NCI-H69 (cell line): ENCODE results near the gene SLC44A5.

Source experiments
- DNase-seq: peaks from one replicate; lab custom pipeline; 2025; lab: John Stamatoyannopoulos, UW

SLC44A5 gene

GRCh38 chr1:75588779-75589475 lies 22.0 kb downstream of the SLC44A5 start:
- DNase-seq, result peak; percentile 3

DNA sequence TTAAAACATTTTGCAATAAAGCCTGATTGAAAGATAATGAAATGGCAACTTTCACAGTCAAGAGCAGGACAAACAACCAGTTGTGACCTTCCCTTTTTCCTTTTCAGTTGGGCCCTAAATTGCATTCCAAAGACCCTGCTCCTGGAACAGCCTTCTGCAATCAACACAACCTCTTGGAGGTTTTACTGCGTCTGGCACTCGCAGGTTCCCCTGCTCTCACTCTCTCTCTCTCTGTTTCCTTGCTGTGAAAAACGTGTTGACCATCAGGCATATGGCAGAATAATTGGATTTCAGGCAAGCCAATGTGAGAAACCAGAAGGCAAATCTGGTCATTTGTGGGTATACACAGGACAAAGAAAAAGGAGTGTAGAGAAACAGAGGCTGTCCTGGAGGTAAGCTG lies 23.2 kb downstream of the SLC44A5 start:
- DNase-seq, result no peak

GRCh38 chr1:75583282-75583681 lies 27.6 kb downstream of the SLC44A5 start:
- peak; percentile 46 for DNase-seq

DNA sequence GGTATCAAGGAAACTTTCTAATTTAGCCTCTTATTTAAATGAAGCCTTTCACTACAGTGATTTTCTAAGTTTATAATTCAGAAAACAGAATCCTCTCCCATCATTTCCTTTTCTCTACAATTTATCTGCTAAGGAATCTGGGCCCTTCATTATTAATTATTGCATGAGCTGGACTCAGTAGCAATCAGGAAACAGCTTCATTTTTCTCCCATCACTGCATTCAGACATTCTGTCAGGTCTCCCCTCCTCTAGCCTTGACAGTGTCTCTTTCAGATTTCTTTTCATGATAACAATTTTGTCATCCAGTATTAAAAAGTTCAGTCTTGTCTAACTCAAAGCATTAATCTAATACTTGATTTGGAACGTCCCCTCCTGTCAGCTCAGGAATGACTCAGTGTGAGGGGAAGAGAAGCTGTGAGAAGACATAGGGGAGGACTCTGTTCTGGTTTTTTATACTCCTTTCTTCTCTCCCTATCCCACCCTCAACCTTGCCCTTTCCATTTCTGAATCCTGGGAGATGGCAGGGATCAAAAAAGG lies 28.1 kb downstream of the SLC44A5 start:
- no peak for DNase-seq

- no peak for DNase-seq
Observed at GRCh38 chr1:75579046-75579445, 31.9 kb downstream of the SLC44A5 start.

DNA sequence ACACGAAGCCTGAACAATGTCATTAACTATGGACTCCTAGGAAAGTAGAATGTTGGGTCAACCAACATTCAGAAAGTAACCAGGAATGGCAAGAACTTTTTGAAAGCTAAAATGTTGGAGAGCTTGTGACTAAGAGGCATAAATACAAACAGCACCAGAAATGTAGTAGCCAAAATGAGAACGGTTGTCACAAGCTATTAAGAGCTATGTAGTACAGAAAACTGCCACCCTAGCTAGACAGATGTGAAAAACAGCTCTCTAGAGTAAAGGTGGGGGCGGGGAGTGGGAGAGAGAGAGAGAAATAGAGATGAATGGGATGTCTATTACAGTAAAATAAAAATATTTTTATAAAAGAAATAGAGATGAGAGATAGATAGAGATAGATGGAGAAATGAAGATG lies 35.1 kb downstream of the SLC44A5 start:
- DNase-seq, result no peak

DNA sequence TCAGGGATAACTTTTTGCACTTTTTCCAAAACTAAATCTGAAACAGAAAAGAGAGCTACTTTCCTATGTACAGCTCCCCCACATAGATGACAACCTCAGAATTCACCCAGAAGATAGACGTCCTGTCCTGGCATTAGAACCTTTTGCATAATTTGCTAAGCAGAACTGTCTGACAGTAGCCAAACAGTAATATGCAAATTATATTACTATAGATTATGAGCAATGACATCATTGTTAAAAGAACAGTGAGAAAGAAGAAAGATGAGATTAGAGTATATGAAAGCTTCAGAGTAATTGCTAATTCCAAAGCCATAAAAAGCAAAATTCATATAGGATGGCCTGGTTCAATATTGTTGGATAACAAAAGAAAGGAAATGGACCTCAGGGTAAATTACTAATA lies 43.7 kb downstream of the SLC44A5 start:
- DNase-seq, result no peak

DNA sequence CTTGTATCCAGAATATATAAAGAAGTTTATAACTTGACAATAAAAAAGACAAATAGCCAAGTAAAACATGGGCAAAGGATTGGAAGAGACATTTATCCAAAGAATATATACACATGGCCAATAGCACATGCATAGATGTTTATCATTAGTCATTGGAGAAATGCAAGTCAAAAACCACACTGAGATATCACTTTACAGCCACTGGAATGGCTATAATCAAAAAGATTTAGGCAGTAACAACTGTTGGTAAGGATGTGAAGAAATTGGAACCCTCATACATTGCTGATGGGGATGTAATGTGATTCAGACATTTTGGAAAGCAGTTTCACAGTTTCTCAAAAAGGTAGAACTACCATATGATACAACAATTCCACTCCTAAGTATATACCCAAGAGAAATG lies 51.1 kb downstream of the SLC44A5 start:
- DNase-seq, result no peak

DNA sequence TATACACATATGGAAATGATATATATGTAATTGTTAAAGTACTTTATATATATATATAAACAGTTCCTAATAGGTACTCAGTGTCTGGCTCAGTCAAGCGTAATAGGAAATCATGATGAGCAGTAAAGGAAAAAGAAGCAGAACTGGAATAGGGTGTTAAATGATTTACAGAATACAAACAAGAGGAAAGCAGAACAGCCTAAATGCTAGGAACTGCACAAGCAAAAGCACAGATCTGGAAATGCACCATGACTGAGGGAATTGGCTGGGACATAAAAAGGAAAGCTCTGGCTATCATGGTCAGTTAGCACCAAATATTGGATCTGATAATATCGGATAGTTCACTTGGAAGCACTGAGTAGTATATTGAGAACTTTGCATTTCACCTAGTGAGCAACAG lies 51.8 kb downstream of the SLC44A5 start:
- no peak for DNase-seq

DNA sequence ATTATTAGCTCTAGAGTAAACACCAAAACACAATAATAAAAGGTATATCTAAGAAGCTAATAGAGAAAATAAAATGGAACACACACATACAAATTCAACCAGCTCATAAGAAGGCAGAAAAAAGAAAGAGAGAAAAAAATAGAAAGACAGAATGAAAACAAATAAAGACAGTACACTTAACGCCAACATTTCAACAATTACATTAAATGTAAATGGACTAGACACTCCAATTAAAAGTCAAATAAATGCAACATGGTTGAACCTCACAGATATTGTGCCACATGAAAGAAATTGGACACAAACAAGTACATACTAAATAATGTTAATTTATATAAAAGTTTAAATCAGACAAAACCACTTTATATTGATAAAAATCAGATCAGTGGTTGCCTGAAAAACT lies 56.0 kb downstream of the SLC44A5 start:
- no peak for DNase-seq

DNA sequence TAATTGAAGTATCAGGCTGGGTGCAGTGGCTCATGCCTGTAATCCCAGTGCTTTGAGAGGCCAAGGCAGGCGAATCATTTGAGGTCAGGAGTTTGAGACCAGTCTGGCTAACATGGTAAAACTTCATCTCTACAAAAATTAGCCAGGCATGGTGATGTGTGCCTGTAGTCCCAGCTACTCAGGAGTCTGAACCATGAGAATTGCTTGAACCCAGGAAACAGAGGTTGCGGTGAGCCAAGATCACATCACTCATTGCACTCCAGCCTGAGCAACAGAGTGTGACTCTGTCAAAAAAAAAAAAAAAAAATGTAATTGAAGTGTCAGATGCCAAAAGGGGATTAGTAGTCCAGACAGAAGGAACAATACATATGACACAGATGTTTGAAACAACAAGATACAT lies 56.7 kb downstream of the SLC44A5 start:
- DNase-seq, result no peak

- no peak for DNase-seq
Observed at GRCh38 chr1:75550559-75550958, 60.4 kb downstream of the SLC44A5 start.

- no peak for DNase-seq
Observed at GRCh38 chr1:75548721-75549480, 62.0 kb downstream of the SLC44A5 start.

DNA sequence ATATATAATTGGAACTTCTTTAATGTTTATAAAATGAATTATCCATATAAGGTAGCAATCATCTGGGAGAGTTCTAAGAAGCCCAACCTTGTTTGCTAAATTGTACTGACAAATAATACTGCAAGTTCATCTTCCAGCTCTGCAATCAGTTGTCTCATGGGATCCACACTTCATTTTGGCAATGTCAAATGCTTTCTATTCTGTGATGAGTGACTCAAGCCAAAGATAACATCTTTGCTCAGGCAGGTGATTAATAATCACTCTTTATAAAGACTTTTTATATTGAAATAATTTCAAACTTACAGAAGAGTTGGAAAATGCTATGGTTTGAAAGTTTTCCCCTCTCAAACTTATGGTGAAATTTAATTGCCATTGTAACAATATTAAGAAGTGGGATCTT lies 67.2 kb downstream of the SLC44A5 start:
- DNase-seq, result no peak

- no peak for DNase-seq
Observed at GRCh38 chr1:75542818-75543570, 67.9 kb downstream of the SLC44A5 start.

DNA sequence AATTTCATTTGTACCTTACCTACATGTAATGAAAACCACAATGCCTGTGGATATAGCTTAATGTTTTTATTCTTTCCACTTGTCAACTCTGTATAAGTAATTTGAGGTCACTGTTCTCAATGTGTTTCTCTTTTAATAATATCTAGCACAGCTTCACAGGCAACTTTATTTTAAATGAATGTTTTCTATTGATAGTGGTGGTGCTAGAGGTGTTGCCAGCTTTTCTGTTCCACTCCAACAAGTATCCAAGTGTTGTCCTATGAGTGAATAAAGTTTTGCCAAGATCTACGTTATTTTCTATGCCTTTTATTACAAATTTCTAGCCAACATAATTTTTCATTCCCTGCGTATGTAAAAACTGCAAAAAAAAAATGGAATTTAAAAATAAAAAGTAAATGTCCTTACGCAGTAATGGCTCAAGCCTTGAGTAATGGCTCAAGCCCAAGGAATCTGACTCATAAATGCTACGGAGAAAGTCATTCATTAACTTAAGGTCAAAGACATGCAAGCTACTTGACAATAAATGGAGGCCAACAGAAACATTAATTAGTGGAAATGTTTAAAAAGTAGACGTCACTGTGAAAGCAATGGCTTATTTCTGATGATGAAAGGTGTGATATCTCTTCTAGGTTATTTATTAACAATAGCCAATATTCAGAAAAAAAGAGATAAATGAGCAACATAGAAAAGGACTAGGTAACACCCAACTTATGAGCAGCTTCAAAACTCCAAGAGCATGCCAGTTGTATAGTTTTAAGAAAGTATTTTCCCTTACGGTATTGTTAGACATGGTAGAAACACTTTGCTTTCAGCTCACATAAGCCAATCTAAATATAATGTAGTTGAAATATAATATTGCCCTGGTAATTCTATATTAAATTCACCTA lies 71.4 kb downstream of the SLC44A5 start:
- DNase-seq, result no peak

DNA sequence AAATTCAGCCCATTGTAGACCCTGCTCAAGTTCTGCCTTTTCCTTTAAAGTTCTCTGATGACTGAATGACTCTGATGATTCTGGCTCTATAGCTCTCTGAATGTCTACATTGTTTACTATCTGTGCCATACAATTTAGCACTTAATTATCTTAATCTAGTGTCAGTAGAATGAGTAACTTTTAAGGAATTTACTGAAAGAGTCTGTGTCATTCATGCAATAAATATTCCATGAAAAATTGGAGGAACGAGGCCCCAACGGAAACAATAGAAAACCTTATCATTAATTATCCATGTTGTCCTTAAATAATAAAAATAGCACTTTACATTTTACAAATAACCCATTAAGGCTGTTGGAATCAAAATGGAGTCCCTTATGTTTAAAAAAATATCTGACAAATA lies 77.8 kb downstream of the SLC44A5 start:
- no peak for DNase-seq

DNA sequence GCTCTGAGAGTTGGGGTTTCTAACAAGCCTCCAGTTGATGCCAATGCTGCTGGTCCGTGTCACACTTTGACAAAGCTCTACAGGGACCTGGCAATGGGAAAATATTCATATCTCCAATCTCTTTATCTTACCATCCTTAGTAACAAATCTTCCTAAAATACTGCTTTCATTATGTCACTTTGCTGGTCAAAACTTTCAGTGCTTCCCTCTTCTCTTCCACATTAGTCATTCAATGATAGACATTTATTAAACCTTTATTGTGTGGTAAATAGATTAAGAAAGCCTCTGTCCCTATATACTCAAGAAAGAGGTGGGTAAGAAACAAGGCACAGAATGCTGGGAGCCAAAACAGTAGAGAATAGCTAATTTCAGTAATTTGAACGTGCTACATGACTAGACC lies 79.3 kb downstream of the SLC44A5 start:
- DNase-seq, result no peak

DNA sequence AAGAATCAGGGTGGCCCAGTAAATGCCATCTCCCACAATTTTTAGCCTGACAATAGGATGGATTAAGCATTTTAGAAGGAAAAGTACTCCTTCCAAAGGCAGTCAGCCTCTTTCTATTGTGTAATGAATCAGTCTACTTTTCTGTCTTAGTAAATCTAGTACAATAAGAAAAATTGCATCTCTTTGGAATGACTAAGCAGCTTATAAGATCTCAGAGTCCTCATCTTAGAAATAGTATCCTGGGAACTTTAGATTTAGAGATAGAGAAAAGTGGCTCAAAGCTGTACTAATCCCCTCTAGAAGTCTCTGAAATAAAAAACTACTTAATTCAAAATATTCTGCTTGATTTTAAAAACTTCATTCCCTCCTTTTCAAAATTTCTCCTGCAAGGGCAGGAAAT lies 81.4 kb downstream of the SLC44A5 start:
- DNase-seq, result no peak

GRCh38 chr1:75528001-75528400 lies 82.9 kb downstream of the SLC44A5 start:
- DNase-seq, result no peak

DNA sequence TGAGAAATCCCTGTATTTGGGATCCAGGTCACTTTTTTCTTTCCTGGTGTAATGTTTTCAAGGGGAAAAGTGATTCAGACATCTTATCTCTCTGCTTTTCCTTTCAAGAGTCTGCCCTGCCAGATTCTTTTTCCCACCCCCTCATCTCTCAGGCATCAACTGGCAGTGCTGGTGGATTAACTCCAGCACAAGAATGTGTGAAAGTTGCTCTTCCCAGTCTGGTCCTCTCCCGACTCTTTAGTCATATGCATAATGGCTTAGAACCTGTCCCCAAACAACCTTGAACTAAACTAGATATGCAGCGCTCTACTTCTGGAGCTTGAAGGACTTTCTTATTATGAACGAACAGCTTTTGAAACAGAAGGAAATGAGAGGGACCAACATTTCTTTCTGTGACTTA lies 88.5 kb downstream of the SLC44A5 start:
- DNase-seq, result no peak

- DNase-seq, result no peak
Observed at GRCh38 chr1:75521658-75522057, 89.3 kb downstream of the SLC44A5 start.
